K562 (cell line): ENCODE results near the gene SLC25A21. TPM values are rescaled to one million over a fixed set of nuclear protein-coding genes. Genes with fewer than 3 reads are reported as not detected.
A peak's percentile ranks its signal among the peaks of the same experiment; 100 is the strongest.

Experiments used
- ATF1 ChIP-seq, 2 experiments: fragments of 450-650 bp in 1 of 2; IDR thresholded peaks; 2 replicates each; pipeline ENCODE4 v1.6.1; 2016; ENCODE audit warnings: missing compliant biosample characterization in 1 of 2, missing genetic modification characterization in 1 of 2
- CBX8 ChIP-seq: fragments of 200-600 bp; sonication (generic); IDR thresholded peaks from 2 replicates; pipeline ENCODE4 v1.6.1; 2012; ENCODE audit warnings: borderline replicate concordance, mixed run types, low read depth, mild to moderate bottlenecking, moderate library complexity, mixed read lengths, low read length, control low read depth, inconsistent platforms; ENCODE audit not compliant: poor library complexity, severe bottlenecking; ENCODE audit errors: extremely low read depth
- DPF2 ChIP-seq: fragments of 450-650 bp; IDR thresholded peaks from 2 replicates; pipeline ENCODE4 v1.6.1; 2016
- EP300 ChIP-seq: IDR thresholded peaks from 2 replicates; pipeline ENCODE4 v1.6.1; 2012; ENCODE audit warnings: low read length, improper control_type of control experiment
- FOXJ3 ChIP-seq: sonication (generic); formaldehyde crosslinking; IDR thresholded peaks from 2 replicates; pipeline ENCODE4 v1.4.0; 2020; ENCODE audit warnings: mild to moderate bottlenecking, missing genetic modification reagents
- FOXK1 ChIP-seq: sonication (generic); formaldehyde crosslinking; IDR thresholded peaks from 2 replicates; pipeline ENCODE4 v1.8.0; 2022; ENCODE audit warnings: missing genetic modification reagents, mild to moderate bottlenecking, borderline replicate concordance
- HDAC6 ChIP-seq: IDR thresholded peaks from 2 replicates; pipeline ENCODE4 v1.6.1; 2012; ENCODE audit warnings: low read depth, mild to moderate bottlenecking, control low read depth, inconsistent platforms, low read length, moderate library complexity
- HIVEP1 ChIP-seq: fragments of 250-450 bp; sonication (Bioruptor Pico); IDR thresholded peaks from 2 replicates; pipeline ENCODE4 v1.4.0; 2020; ENCODE audit warnings: mild to moderate bottlenecking
- MAFF ChIP-seq: IDR thresholded peaks from 2 replicates; pipeline ENCODE4 v1.6.1; 2012; ENCODE audit warnings: low read length, improper control_type of control experiment
- MTA1 ChIP-seq: fragments of 450-650 bp; IDR thresholded peaks from 2 replicates; pipeline ENCODE4 v1.6.1; 2017; ENCODE audit warnings: borderline replicate concordance
- MYNN ChIP-seq, 2 experiments: sonication (generic); formaldehyde crosslinking in 1 of 2; IDR thresholded peaks; 2 replicates each; pipeline versions ENCODE4 v1.5.0 to v1.6.1; 2016 to 2020; ENCODE audit warnings: antibody characterized with exemption in 1 of 2, missing genetic modification reagents in 1 of 2
- OTX1 ChIP-seq: fragments of 450-650 bp; formaldehyde crosslinking; IDR thresholded peaks from 2 replicates; pipeline ENCODE4 v1.4.0; 2022; ENCODE audit warnings: mild to moderate bottlenecking
- PHF20 ChIP-seq: fragments of 450-650 bp; IDR thresholded peaks from 2 replicates; pipeline ENCODE4 v1.6.1; 2018; ENCODE audit not compliant: partially characterized antibody
- PURB ChIP-seq: sonication (generic); formaldehyde crosslinking; IDR thresholded peaks from 2 replicates; pipeline ENCODE4 v1.9.0; 2021; ENCODE audit warnings: low read depth, mild to moderate bottlenecking, missing genetic modification reagents
- RBM22 ChIP-seq: fragments of 200-400 bp; formaldehyde crosslinking; IDR thresholded peaks from 2 replicates; pipeline ENCODE4 v1.6.1; 2018; ENCODE audit warnings: low read length, low read depth; ENCODE audit not compliant: poor library complexity, severe bottlenecking
- STAG1 ChIP-seq: sonication (generic); formaldehyde crosslinking; IDR thresholded peaks from 2 replicates; pipeline ENCODE4 v1.5.0; 2020; ENCODE audit warnings: missing genetic modification reagents, borderline replicate concordance
- ZC3H4 ChIP-seq: sonication (generic); formaldehyde crosslinking; IDR thresholded peaks from 2 replicates; pipeline ENCODE4 v1.9.0; 2021; ENCODE audit warnings: missing genetic modification reagents, borderline replicate concordance
- ZNF668 ChIP-seq: fragments of 250-450 bp; sonication (Bioruptor Pico); IDR thresholded peaks from 2 replicates; pipeline ENCODE4 v1.8.0; 2022; ENCODE audit warnings: mild to moderate bottlenecking, inconsistent platforms
- polyA plus RNA-seq, 8 experiments: library from polyadenylated mRNA; depleted of rRNA in 4 of 8; stranded (reverse) in 5 of 8; unstranded in 3 of 8; fragments of >200 nt; fragmentation: Nextera tagmentation in 2 of 8; fragmentation: Illumina TruSeq in 1 of 8; extraction: Ambion mirVana in 2 of 8; extraction: Trizol in 1 of 8; gene quantifications; 2 replicates each; pipeline versions ENCODE4 v1.2.1 to v1.2.3, GENCODE V29; 2011 to 2014; ENCODE audit warnings: inconsistent platforms in 1 of 8, missing spikeins in 1 of 8
- total RNA-seq, 7 experiments: library from RNA; depleted of rRNA in 6 of 7; stranded (reverse); fragments of >200 nt in 6 of 7; fragmentation: Illumina TruSeq in 2 of 7; extraction: Trizol in 2 of 7; gene quantifications; 2 replicates each; pipeline versions ENCODE4 v1.2.1 to v1.2.3, GENCODE V29; 2011 to 2021; ENCODE audit warnings: low replicate concordance in 1 of 7
- TF ChIP-seq, protein P1 (sequence below): fragments of 250-450 bp; sonication (Bioruptor Pico); IDR thresholded peaks from 2 replicates; pipeline ENCODE4 v1.5.0; 2020; ENCODE audit warnings: mild to moderate bottlenecking, borderline replicate concordance
- TF ChIP-seq, protein P2 (sequence below): sonication (generic); IDR thresholded peaks from 2 replicates; pipeline ENCODE4 v1.6.1; 2016
- TF ChIP-seq, protein P3 (sequence below): sonication (generic); formaldehyde crosslinking; IDR thresholded peaks from 2 replicates; pipeline ENCODE4 v1.8.1; 2023; ENCODE audit warnings: mild to moderate bottlenecking, missing genetic modification reagents
- TF ChIP-seq, protein P4 (sequence below): fragments of 250-450 bp; sonication (Bioruptor Pico); IDR thresholded peaks from 2 replicates; pipeline ENCODE4 v1.5.1; 2021; ENCODE audit warnings: mild to moderate bottlenecking
- TF ChIP-seq, protein P5 (sequence below): fragments of 200-800 bp; sonication (Bioruptor generic); IDR thresholded peaks from 2 replicates; pipeline ENCODE4 v1.6.1; 2017; ENCODE audit warnings: missing genetic modification characterization, missing compliant biosample characterization

The SLC25A21 gene
- total and polyA plus RNA-seq, 9 of the 15 experiments (the other 6 are each of a cell fraction or from before 2014, with no cell fraction given): 15.2 to 46.7 (median 28.7) TPM

DNA sequence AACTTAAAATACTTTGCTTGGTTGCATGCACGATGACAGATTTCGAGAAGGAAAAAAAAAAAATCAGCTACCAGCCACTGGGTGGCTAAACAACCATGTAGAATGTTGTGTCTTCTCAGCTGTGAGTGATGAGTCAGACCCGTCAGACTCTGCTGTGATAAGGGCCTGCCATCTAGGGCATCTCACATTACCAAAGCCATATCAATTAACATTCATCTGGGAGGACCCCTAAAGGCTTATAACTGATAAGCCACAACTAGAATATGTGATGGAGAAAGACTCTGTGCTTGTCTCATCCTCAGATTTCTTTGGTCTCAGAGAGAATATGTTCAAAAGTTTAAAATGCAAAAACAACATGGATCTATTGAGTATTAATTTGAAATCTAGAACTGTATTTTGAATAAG, 399.3 kb downstream of the SLC25A21 start (continued):
- TF ChIP-seq, protein P1, sequence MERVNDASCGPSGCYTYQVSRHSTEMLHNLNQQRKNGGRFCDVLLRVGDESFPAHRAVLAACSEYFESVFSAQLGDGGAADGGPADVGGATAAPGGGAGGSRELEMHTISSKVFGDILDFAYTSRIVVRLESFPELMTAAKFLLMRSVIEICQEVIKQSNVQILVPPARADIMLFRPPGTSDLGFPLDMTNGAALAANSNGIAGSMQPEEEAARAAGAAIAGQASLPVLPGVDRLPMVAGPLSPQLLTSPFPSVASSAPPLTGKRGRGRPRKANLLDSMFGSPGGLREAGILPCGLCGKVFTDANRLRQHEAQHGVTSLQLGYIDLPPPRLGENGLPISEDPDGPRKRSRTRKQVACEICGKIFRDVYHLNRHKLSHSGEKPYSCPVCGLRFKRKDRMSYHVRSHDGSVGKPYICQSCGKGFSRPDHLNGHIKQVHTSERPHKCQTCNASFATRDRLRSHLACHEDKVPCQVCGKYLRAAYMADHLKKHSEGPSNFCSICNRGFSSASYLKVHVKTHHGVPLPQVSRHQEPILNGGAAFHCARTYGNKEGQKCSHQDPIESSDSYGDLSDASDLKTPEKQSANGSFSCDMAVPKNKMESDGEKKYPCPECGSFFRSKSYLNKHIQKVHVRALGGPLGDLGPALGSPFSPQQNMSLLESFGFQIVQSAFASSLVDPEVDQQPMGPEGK (CRISPR knock-in tag): no peak
- TF ChIP-seq DPF2: peak; percentile 88
- TF ChIP-seq, protein P2, sequence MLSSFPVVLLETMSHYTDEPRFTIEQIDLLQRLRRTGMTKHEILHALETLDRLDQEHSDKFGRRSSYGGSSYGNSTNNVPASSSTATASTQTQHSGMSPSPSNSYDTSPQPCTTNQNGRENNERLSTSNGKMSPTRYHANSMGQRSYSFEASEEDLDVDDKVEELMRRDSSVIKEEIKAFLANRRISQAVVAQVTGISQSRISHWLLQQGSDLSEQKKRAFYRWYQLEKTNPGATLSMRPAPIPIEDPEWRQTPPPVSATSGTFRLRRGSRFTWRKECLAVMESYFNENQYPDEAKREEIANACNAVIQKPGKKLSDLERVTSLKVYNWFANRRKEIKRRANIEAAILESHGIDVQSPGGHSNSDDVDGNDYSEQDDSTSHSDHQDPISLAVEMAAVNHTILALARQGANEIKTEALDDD: no peak
- no peak for TF ChIP-seq RBM22
- TF ChIP-seq, protein P3, sequence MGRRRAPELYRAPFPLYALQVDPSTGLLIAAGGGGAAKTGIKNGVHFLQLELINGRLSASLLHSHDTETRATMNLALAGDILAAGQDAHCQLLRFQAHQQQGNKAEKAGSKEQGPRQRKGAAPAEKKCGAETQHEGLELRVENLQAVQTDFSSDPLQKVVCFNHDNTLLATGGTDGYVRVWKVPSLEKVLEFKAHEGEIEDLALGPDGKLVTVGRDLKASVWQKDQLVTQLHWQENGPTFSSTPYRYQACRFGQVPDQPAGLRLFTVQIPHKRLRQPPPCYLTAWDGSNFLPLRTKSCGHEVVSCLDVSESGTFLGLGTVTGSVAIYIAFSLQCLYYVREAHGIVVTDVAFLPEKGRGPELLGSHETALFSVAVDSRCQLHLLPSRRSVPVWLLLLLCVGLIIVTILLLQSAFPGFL (CRISPR knock-in tag): no peak
- no peak for TF ChIP-seq FOXK1 (CRISPR knock-in tag)
- TF ChIP-seq EP300: peak; percentile 63; the same call in 1 of the 2 replicates
- TF ChIP-seq HDAC6: no peak
- no peak for TF ChIP-seq STAG1 (CRISPR knock-in tag)
- no peak for TF ChIP-seq FOXJ3 (CRISPR knock-in tag)
- TF ChIP-seq PHF20: no peak
- TF ChIP-seq ZC3H4 (CRISPR knock-in tag): no peak
- TF ChIP-seq ZNF668 (CRISPR knock-in tag): no peak
- TF ChIP-seq, protein P4, sequence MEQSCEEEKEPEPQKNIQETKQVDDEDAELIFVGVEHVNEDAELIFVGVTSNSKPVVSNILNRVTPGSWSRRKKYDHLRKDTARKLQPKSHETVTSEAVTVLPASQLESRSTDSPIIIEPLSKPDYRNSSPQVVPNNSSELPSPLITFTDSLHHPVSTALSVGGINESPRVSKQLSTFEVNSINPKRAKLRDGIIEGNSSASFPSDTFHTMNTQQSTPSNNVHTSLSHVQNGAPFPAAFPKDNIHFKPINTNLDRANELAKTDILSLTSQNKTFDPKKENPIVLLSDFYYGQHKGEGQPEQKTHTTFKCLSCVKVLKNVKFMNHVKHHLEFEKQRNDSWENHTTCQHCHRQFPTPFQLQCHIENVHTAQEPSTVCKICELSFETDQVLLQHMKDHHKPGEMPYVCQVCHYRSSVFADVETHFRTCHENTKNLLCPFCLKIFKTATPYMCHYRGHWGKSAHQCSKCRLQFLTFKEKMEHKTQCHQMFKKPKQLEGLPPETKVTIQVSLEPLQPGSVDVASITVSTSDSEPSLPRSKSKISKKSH (CRISPR knock-in tag): no peak
- no peak for TF ChIP-seq ATF1 (CRISPR knock-in tag; IDR thresholded peaks at IDR 0.05)
- peak; percentile 47; the same call in 1 of the 2 replicates for TF ChIP-seq ATF1 (tag; IDR thresholded peaks at IDR 0.05)
- TF ChIP-seq, protein P5, sequence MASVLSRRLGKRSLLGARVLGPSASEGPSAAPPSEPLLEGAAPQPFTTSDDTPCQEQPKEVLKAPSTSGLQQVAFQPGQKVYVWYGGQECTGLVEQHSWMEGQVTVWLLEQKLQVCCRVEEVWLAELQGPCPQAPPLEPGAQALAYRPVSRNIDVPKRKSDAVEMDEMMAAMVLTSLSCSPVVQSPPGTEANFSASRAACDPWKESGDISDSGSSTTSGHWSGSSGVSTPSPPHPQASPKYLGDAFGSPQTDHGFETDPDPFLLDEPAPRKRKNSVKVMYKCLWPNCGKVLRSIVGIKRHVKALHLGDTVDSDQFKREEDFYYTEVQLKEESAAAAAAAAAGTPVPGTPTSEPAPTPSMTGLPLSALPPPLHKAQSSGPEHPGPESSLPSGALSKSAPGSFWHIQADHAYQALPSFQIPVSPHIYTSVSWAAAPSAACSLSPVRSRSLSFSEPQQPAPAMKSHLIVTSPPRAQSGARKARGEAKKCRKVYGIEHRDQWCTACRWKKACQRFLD (CRISPR knock-in tag): no peak
- no peak for TF ChIP-seq OTX1 (CRISPR knock-in tag)
- TF ChIP-seq MTA1: no peak
- TF ChIP-seq HIVEP1: no peak
- no peak for TF ChIP-seq MAFF
- TF ChIP-seq MYNN (IDR thresholded peaks at IDR 0.05): no peak
- TF ChIP-seq MYNN (CRISPR knock-in tag; IDR thresholded peaks at IDR 0.05): no peak
- no peak for TF ChIP-seq PURB (CRISPR knock-in tag)
- TF ChIP-seq CBX8: no peak
